Ectodermal cell (in vitro differentiated cells): Measurements from ENCODE around the gene COL28A1. TPM values are rescaled to one million over a fixed set of nuclear protein-coding genes. Genes with fewer than 3 reads are reported as not detected.

Source experiments
- H3K27ac ChIP-seq: 2 replicates; pipeline ENCODE4 v1.7.0; 2013; ENCODE audit warnings: mild to moderate bottlenecking, low read depth, low read length; ENCODE audit not compliant: insufficient read depth, poor library complexity, severe bottlenecking
- H3K27me3 ChIP-seq: 2 replicates; pipeline ENCODE4 v1.7.0; 2013; ENCODE audit warnings: mild to moderate bottlenecking, low read length; ENCODE audit not compliant: insufficient read depth, control insufficient read depth, poor library complexity, severe bottlenecking
- H3K36me3 ChIP-seq: one replicate; pipeline ENCODE4 v1.7.0; 2013; ENCODE audit warnings: low read length; ENCODE audit not compliant: control insufficient read depth, insufficient read depth
- H3K4me1 ChIP-seq: one replicate; pipeline ENCODE4 v1.7.0; 2013; ENCODE audit warnings: low read length; ENCODE audit not compliant: control insufficient read depth, insufficient read depth
- H3K4me3 ChIP-seq: 2 replicates; pipeline ENCODE4 v1.7.0; 2013; ENCODE audit warnings: low read depth, low read length, control low read depth; ENCODE audit not compliant: insufficient read depth
- H3K9me3 ChIP-seq: 2 replicates; pipeline ENCODE4 v1.7.0; 2013; ENCODE audit warnings: mild to moderate bottlenecking, low read length, moderate library complexity; ENCODE audit not compliant: control insufficient read depth
- WGBS, 2 experiments: methylation state at CpG; one replicate each; pipeline ENCODE4 v1.1.7; 2013; ENCODE audit warnings: missing lambda C conversion rate in 2 of 2; 5-methylcytosine and 5-hydroxymethylcytosine counted together
- polyA plus RNA-seq, 4 experiments: library from polyadenylated mRNA; stranded (reverse); fragments of 50-300 nt; gene quantifications; one replicate each; pipeline ENCODE4 v1.2.3, GENCODE V29; 2013

The COL28A1 gene
- polyA plus RNA-seq (2013, experiment 1 of 4), result 0.46 TPM
- polyA plus RNA-seq (2013, experiment 2 of 4), result 0.20 TPM
- polyA plus RNA-seq (2013, experiment 3 of 4), result 0.16 TPM
- polyA plus RNA-seq (2013, experiment 4 of 4), result 0.24 TPM

- no peaks in the 10 kb centered on the region for H3K9me3 ChIP-seq
- 64 to 78% methylated on average over 1 of the region's 1 CpG for WGBS, 2 experiments
- H3K27me3 ChIP-seq, result no peaks in the 10 kb centered on the region
- H3K36me3 ChIP-seq, result no peaks in the 10 kb centered on the region
- no peaks in the 10 kb centered on the region for H3K4me1 ChIP-seq
- no peak within 1 kb of the TSS for H3K27ac ChIP-seq
- no peak within 1 kb of the TSS for H3K4me3 ChIP-seq
Observed at GRCh38 chr7:7535691-7536090, at the start of gene COL28A1. Gene COL28A1 (minus strand): TSS chr7:7535873. CDS start chr7:7532875, 2,998 bp downstream.

- Histone ChIP-seq H3K9me3 (no peaks in the 10 kb centered on the region), H3K27ac (no peak overlapping the region), H3K36me3 (no peaks in the 10 kb centered on the region), H3K4me3 (no peak overlapping the region), H3K27me3 (no peaks in the 10 kb centered on the region), H3K4me1 (no peaks in the 10 kb centered on the region)
- WGBS, 2 experiments, result 91 to 92% methylated on average over 1 of the region's 1 CpG
Observed at GRCh38 chr7:7584653-7585052, 49.0 kb upstream of the COL28A1 start.

GRCh38 chr7:7583731-7584130 lies 48.1 kb upstream of the COL28A1 start:
- 80% methylated on average over 1 of the region's 2 CpGs; no CpG with 5 or more reads in 1 of the 2 experiments for WGBS, 2 experiments

GRCh38 chr7:7582596-7582995 lies 46.9 kb upstream of the COL28A1 start:
- 96 to 97% methylated on average over 1 of the region's 1 CpG for WGBS, 2 experiments

More at GRCh38 chr7:7583731-7584130, 48.1 kb upstream of the COL28A1 start:
- Histone ChIP-seq H3K4me3 (no peak overlapping the region), H3K4me1 (no peaks in the 10 kb centered on the region), H3K9me3 (no peaks in the 10 kb centered on the region), H3K27ac (no peak overlapping the region), H3K27me3 (no peaks in the 10 kb centered on the region), H3K36me3 (no peaks in the 10 kb centered on the region)

GRCh38 chr7:7581531-7582179 lies 46.0 kb upstream of the COL28A1 start:
- H3K9me3 ChIP-seq, result no peaks in the 10 kb centered on the region
- no peaks in the 10 kb centered on the region for H3K27me3 ChIP-seq
- H3K36me3 ChIP-seq, result no peaks in the 10 kb centered on the region
- H3K4me1 ChIP-seq, result no peaks in the 10 kb centered on the region
- no peak overlapping the region for H3K4me3 ChIP-seq
- WGBS, 2 experiments, result 28 to 43% methylated on average over 10 of the region's 10 CpGs
- H3K27ac ChIP-seq, result no peak overlapping the region

More at GRCh38 chr7:7582596-7582995, 46.9 kb upstream of the COL28A1 start:
- no peaks in the 10 kb centered on the region for H3K4me1 ChIP-seq
- no peak overlapping the region for H3K27ac ChIP-seq
- no peaks in the 10 kb centered on the region for H3K27me3 ChIP-seq
- no peaks in the 10 kb centered on the region for H3K36me3 ChIP-seq
- H3K4me3 ChIP-seq, result no peak overlapping the region
- H3K9me3 ChIP-seq, result no peaks in the 10 kb centered on the region

GRCh38 chr7:7579638-7580037 lies 44.0 kb upstream of the COL28A1 start:
- Histone ChIP-seq H3K4me1 (no peaks in the 10 kb centered on the region), H3K27ac (no peak overlapping the region), H3K27me3 (no peaks in the 10 kb centered on the region), H3K4me3 (no peak overlapping the region), H3K9me3 (no peaks in the 10 kb centered on the region), H3K36me3 (no peaks in the 10 kb centered on the region)
- 90 to 98% methylated on average over 3 of the region's 3 CpGs for WGBS, 2 experiments

- Histone ChIP-seq H3K36me3 (no peaks in the 10 kb centered on the region), H3K27me3 (no peaks in the 10 kb centered on the region), H3K4me1 (no peaks in the 10 kb centered on the region), H3K27ac (no peak overlapping the region), H3K9me3 (no peaks in the 10 kb centered on the region), H3K4me3 (no peak overlapping the region)
- WGBS, 2 experiments, result 93 to 99% methylated on average over 1 of the region's 1 CpG
Observed at GRCh38 chr7:7577888-7578287, 42.2 kb upstream of the COL28A1 start.

GRCh38 chr7:7576344-7576743 lies 40.7 kb upstream of the COL28A1 start:
- WGBS, 2 experiments, result 93 to 94% methylated on average over 1 of the region's 1 CpG
- Histone ChIP-seq H3K27me3 (no peaks in the 10 kb centered on the region), H3K27ac (no peak overlapping the region), H3K9me3 (no peaks in the 10 kb centered on the region), H3K4me3 (no peak overlapping the region), H3K36me3 (no peaks in the 10 kb centered on the region), H3K4me1 (no peaks in the 10 kb centered on the region)

GRCh38 chr7:7573701-7574100 lies 38.0 kb upstream of the COL28A1 start:
- no peaks in the 10 kb centered on the region for H3K9me3 ChIP-seq
- peaks cover 1% of the 10 kb centered on the region for H3K4me1 ChIP-seq
- H3K4me3 ChIP-seq, result no peak overlapping the region
- no CpG with 5 or more reads among the region's 2 CpGs for WGBS, 2 experiments
- H3K36me3 ChIP-seq, result peaks cover 9% of the 10 kb centered on the region
- H3K27ac ChIP-seq, result no peak overlapping the region
- H3K27me3 ChIP-seq, result no peaks in the 10 kb centered on the region

- Histone ChIP-seq H3K36me3 (peaks cover 9% of the 10 kb centered on the region), H3K27me3 (no peaks in the 10 kb centered on the region)
- 95 to 96% methylated on average over 3 of the region's 3 CpGs for WGBS, 2 experiments
Observed at GRCh38 chr7:7570584-7570983, 34.9 kb upstream of the COL28A1 start.

More at GRCh38 chr7:7570584-7570983, 34.9 kb upstream of the COL28A1 start:
- H3K27ac ChIP-seq, result no peak overlapping the region
- no peaks in the 10 kb centered on the region for H3K9me3 ChIP-seq
- H3K4me1 ChIP-seq, result peaks cover 3% of the 10 kb centered on the region
- no peak overlapping the region for H3K4me3 ChIP-seq
